Measurements from ENCODE around the gene LRMDA. TPM values are rescaled to one million over a fixed set of nuclear protein-coding genes. Genes with fewer than 3 reads are reported as not detected.
A peak's percentile ranks its signal among the peaks of the same experiment; 100 is the strongest.

LRMDA gene
- total and polyA plus RNA-seq, 2 of the 13 experiments (the other 11 are each of a cell fraction or from before 2014, with no cell fraction given), result 13.4 to 22.0 TPM

- no peak for TF ChIP-seq PRDM15 (CRISPR knock-in tag; IDR thresholded peaks at IDR 0.05)
- TF ChIP-seq NR2F6 (IDR thresholded peaks at IDR 0.05), result peak; percentile 88
- peak; percentile 79 for TF ChIP-seq NR2F6 (CRISPR knock-in tag; IDR thresholded peaks at IDR 0.05)
- TF ChIP-seq THAP11 (CRISPR knock-in tag; IDR thresholded peaks at IDR 0.05), result no peak
- no peak for TF ChIP-seq ESRRA (CRISPR knock-in tag; IDR thresholded peaks at IDR 0.05; ENCODE audit: low read depth)
- TF ChIP-seq ZMYM3 (CRISPR knock-in tag; IDR thresholded peaks at IDR 0.05), result no peak
- TF ChIP-seq HOMEZ (CRISPR knock-in tag; IDR thresholded peaks at IDR 0.05; ENCODE audit: low read depth), result peak; percentile 77; the same call in 1 of the 2 replicates
- TF ChIP-seq HDAC1 (CRISPR knock-in tag; IDR thresholded peaks at IDR 0.05), result no peak
- no peak for TF ChIP-seq SRF (IDR thresholded peaks at IDR 0.05; ENCODE audit: low read depth, low read length)
- TF ChIP-seq MXD4 (CRISPR knock-in tag; IDR thresholded peaks at IDR 0.05), result no peak
- no peak for TF ChIP-seq KLF13 (CRISPR knock-in tag; IDR thresholded peaks at IDR 0.05)
- TF ChIP-seq ZFP37 (CRISPR knock-in tag; IDR thresholded peaks at IDR 0.05; ENCODE audit: borderline replicate concordance), result no peak
- no peak for TF ChIP-seq ZNF781 (CRISPR knock-in tag; IDR thresholded peaks at IDR 0.05; ENCODE audit: borderline replicate concordance, not compliant biosample characterization)
- TF ChIP-seq PHF20 (CRISPR knock-in tag; IDR thresholded peaks at IDR 0.05), result no peak
- peak; percentile 68; the same call in 1 of the 2 replicates for TF ChIP-seq ZNF768 (CRISPR knock-in tag; IDR thresholded peaks at IDR 0.05)
- TF ChIP-seq REL (CRISPR knock-in tag; conservative IDR thresholded peaks at IDR 0.05), result no peak
- TF ChIP-seq ZNF317 (CRISPR knock-in tag; IDR thresholded peaks at IDR 0.05), result peak; percentile 98
- no peak for TF ChIP-seq RNF2 (conservative IDR thresholded peaks at IDR 0.05; ENCODE audit: low read depth)
- peak; percentile 98 for TF ChIP-seq RARA (CRISPR knock-in tag; IDR thresholded peaks at IDR 0.05)
- no peak for TF ChIP-seq NFE2L1 (CRISPR knock-in tag; IDR thresholded peaks at IDR 0.05; ENCODE audit: borderline replicate concordance)
- peak; percentile 64 for TF ChIP-seq GATAD2A (CRISPR knock-in tag; IDR thresholded peaks at IDR 0.05)
- no peak for TF ChIP-seq ZNF382 (CRISPR knock-in tag; IDR thresholded peaks at IDR 0.05; ENCODE audit: borderline replicate concordance)
- no peak for TF ChIP-seq MLX (CRISPR knock-in tag; IDR thresholded peaks at IDR 0.05)
- 0 out of 2 replicates have a peak, but pooled peaks have one; percentile 32 for TF ChIP-seq SKIL (CRISPR knock-in tag; IDR thresholded peaks at IDR 0.05; ENCODE audit: borderline replicate concordance)
- TF ChIP-seq RFXAP (CRISPR knock-in tag; IDR thresholded peaks at IDR 0.05; ENCODE audit: borderline replicate concordance), result no peak
These were observed 224.5 kb downstream of the LRMDA start (continued) for GRCh38 chr10:75655791-75656451.

Data from HepG2 (cell line).